ENCODE measurements around the gene CCSER1. TPM values are rescaled to one million over a fixed set of nuclear protein-coding genes. Genes with fewer than 3 reads are reported as not detected.

The CCSER1 gene
- total and polyA plus RNA-seq, 2 experiments from 2014 or later: 2.9 to 3.4 TPM

- no peaks in the 10 kb centered on the region for H3K27me3 Mint-ChIP-seq (ENCODE audit: insufficient read depth, low read depth, poor library complexity)
- H3K9me2 ChIP-seq (ENCODE audit: insufficient read depth): no peaks in the 10 kb centered on the region
- H3K4me2 ChIP-seq: no peak overlapping the region
- H3K79me2 ChIP-seq (replicated peaks; ENCODE audit: insufficient read depth): no peaks in the 10 kb centered on the region
- peaks cover 11% of the 10 kb centered on the region; the same call in 1 of the 2 replicates for H3K4me1 ChIP-seq (ENCODE audit: insufficient read depth)
- no peaks in the 10 kb centered on the region for H3F3A ChIP-seq (replicated peaks; ENCODE audit: low read depth)
- H3K27ac ChIP-seq (ENCODE audit: low read depth): no peak overlapping the region
- no peaks in the 10 kb centered on the region for H3K27me3 ChIP-seq (ENCODE audit: insufficient read depth)
- H3K4me3 ChIP-seq: no peak overlapping the region
- H2AFZ ChIP-seq: no peak overlapping the region
- TF ChIP-seq STAT1 (IDR thresholded peaks at IDR 0.05; ENCODE audit: unreplicated experiment): no peak
- TF ChIP-seq ETS1 (IDR thresholded peaks at IDR 0.05): no peak
- TF ChIP-seq CREB1 (CRISPR knock-in tag; IDR thresholded peaks at IDR 0.05; ENCODE audit: low read depth): no peak
- TF ChIP-seq ZNF331 (CRISPR knock-in tag; IDR thresholded peaks at IDR 0.05; ENCODE audit: low read depth): no peak
- no peak for TF ChIP-seq EZH2 (IDR thresholded peaks at IDR 0.05; ENCODE audit: low read depth, unreplicated experiment)
- no peak for TF ChIP-seq POLR2AphosphoS5 (IDR thresholded peaks at IDR 0.05; ENCODE audit: low read depth)
- TF ChIP-seq ZNF114 (CRISPR knock-in tag; IDR thresholded peaks at IDR 0.05): no peak
- no peak for TF ChIP-seq ZNF462 (CRISPR knock-in tag; IDR thresholded peaks at IDR 0.05)
- no peak for TF ChIP-seq JUNB (IDR thresholded peaks at IDR 0.05; ENCODE audit: unreplicated experiment)
- no peak for TF ChIP-seq CTCF (conservative IDR thresholded peaks at IDR 0.05; ENCODE audit: low read depth in 2 of 2)
- no peak for TF ChIP-seq REST (IDR thresholded peaks at IDR 0.05; ENCODE audit: unreplicated experiment)
- no peak for TF ChIP-seq NANOG (IDR thresholded peaks at IDR 0.05; ENCODE audit: borderline replicate concordance)
- no peak for TF ChIP-seq EZH2phosphoT487 (IDR thresholded peaks at IDR 0.05; ENCODE audit: unreplicated experiment)
- H4K20me1 ChIP-seq (replicated peaks; ENCODE audit: insufficient read depth): no peaks in the 10 kb centered on the region
- H3K27ac Mint-ChIP-seq: no peak overlapping the region
- no peaks in the 10 kb centered on the region for H3K9me3 Mint-ChIP-seq
- no peak for ATAC-seq
- H3K36me3 ChIP-seq (ENCODE audit: insufficient read depth): no peaks in the 10 kb centered on the region
- DNase-seq (ENCODE audit: low spot score): no peak
- H3K36me3 Mint-ChIP-seq (ENCODE audit: low read depth): no peaks in the 10 kb centered on the region
- H3K4me3 Mint-ChIP-seq: no peak overlapping the region
- H3K4me1 Mint-ChIP-seq: peaks cover 13% of the 10 kb centered on the region
Observed at GRCh38 chr4:90084277-90084966, 42.8 kb upstream of the CCSER1 start.
